ENCODE measurements around the gene IKZF1. TPM values are rescaled to one million over a fixed set of nuclear protein-coding genes. Genes with fewer than 3 reads are reported as not detected.

IKZF1 gene
- total and polyA plus RNA-seq, 4 donors, result 4.0 to 37.8 (median 18.5) TPM

DNA sequence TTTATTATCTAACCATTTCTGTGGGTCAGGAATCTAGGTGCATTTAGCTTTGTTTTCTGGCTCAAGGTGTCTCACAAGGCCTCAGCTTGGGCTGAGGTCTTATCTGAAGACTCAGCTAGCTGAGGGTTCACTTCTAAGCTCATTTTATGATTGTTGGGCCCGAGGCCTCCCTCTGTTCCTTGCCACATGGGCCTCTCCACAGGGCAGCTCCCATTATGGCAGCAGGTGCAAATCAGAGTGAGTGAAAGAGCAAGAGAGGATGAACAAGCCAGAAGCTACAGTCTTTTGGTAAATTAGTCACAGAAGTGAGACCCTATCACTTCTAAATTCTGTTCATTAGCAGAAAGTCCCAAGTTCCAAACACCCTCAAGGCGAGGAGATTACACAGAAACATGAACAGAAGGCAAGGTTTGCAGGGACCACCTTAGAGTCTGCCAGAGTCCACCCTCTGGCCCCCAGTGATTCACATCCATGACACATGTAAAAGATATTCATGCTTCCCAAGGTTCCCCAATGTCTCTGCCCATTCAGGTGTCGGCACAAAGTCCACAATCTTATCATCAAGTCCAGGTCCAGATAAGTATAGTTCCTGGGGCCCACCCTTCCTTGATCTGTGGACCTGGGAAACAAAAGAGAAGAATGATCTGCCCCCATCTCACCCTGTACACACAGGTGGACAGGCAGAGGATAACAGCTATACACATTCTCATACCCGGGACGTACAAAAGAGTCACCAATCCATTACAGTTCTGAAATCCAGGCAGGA lies 121.9 kb downstream of the IKZF1 start:
- TF ChIP-seq, protein P1, sequence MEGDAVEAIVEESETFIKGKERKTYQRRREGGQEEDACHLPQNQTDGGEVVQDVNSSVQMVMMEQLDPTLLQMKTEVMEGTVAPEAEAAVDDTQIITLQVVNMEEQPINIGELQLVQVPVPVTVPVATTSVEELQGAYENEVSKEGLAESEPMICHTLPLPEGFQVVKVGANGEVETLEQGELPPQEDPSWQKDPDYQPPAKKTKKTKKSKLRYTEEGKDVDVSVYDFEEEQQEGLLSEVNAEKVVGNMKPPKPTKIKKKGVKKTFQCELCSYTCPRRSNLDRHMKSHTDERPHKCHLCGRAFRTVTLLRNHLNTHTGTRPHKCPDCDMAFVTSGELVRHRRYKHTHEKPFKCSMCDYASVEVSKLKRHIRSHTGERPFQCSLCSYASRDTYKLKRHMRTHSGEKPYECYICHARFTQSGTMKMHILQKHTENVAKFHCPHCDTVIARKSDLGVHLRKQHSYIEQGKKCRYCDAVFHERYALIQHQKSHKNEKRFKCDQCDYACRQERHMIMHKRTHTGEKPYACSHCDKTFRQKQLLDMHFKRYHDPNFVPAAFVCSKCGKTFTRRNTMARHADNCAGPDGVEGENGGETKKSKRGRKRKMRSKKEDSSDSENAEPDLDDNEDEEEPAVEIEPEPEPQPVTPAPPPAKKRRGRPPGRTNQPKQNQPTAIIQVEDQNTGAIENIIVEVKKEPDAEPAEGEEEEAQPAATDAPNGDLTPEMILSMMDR (IDR thresholded peaks at IDR 0.05; ENCODE audit: control extremely low read depth, extremely low read depth), result no peak
- Histone ChIP-seq H3K36me3 (ENCODE audit: control insufficient read depth in 4 of 4, insufficient read depth in 4 of 4, low read length in 4 of 4) (no peaks in the 10 kb centered on the region), H3K9me3 (ENCODE audit: control insufficient read depth in 4 of 4, insufficient read depth in 3 of 4, low read length in 3 of 4) (peaks cover 0 to 2% (median 0%) of the 10 kb centered on the region in 4 donors), H3K27ac (ENCODE audit: low read depth in 1 of 2, low read length in 1 of 2) (no peak overlapping the region), H3K4me1 (ENCODE audit: control insufficient read depth in 5 of 5, insufficient read depth in 5 of 5, low read length in 5 of 5) (peaks cover 0 to 3% (median 0%) of the 10 kb centered on the region in 5 donors), H3K9ac (ENCODE audit: insufficient read depth in 1 of 2, low read length in 2 of 2) (no peak overlapping the region), H3K4me3 (no peak overlapping the region), H3K27me3 (ENCODE audit: control insufficient read depth in 3 of 3, insufficient read depth in 3 of 3, low read length in 2 of 3) (no peaks in the 10 kb centered on the region)
- no peak for DNase-seq
- no peak for ATAC-seq (ENCODE audit: insufficient read depth, low FRiP score)
- 91 to 95% methylated on average over 5 of the region's 5 CpGs for WGBS, 2 donors

GRCh38 chr7:50427518-50427917 lies 123.0 kb downstream of the IKZF1 start:
- no peaks in the 10 kb centered on the region for H3K36me3 ChIP-seq (ENCODE audit: control insufficient read depth in 4 of 4, insufficient read depth in 4 of 4, low read length in 4 of 4)
- DNase-seq (no peak), ATAC-seq (ENCODE audit: insufficient read depth, low FRiP score) (no peak)
- no peak overlapping the region for H3K4me3 ChIP-seq
- no peak overlapping the region for H3K27ac ChIP-seq (ENCODE audit: low read depth in 1 of 2, low read length in 1 of 2)
- peaks cover 0 to 2% (median 0%) of the 10 kb centered on the region in 4 donors for H3K9me3 ChIP-seq (ENCODE audit: control insufficient read depth in 4 of 4, insufficient read depth in 3 of 4, low read length in 3 of 4)
- TF ChIP-seq, protein P1 (IDR thresholded peaks at IDR 0.05; ENCODE audit: control extremely low read depth, extremely low read depth), result no peak
- H3K27me3 ChIP-seq (ENCODE audit: control insufficient read depth in 3 of 3, insufficient read depth in 3 of 3, low read length in 2 of 3), result no peaks in the 10 kb centered on the region
- H3K4me1 ChIP-seq (ENCODE audit: control insufficient read depth in 5 of 5, insufficient read depth in 5 of 5, low read length in 5 of 5), result peaks cover 0 to 7% (median 0%) of the 10 kb centered on the region in 5 donors
- WGBS, 2 donors, result 88 to 97% methylated on average over 2 of the region's 2 CpGs
- H3K9ac ChIP-seq (ENCODE audit: insufficient read depth in 1 of 2, low read length in 2 of 2), result no peak overlapping the region

DNA sequence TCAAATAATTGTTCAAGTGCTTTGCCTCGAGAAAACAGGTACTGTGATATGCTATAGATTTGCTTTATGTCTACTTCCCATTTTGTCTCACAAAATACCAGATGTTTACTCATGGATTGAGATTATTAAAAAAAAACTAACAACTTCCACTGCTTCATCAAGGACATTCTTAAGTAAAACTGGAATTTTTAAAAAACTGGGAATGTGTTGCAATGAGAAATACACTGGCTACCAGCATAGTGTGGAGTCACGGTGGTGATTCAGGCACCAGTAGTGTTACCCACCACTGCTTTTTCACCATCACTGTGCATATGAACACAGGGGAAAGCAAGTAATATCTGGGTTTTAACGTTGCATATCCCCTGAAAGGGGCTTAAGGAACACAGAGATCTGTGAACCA lies 124.4 kb downstream of the IKZF1 start:
- TF ChIP-seq, protein P1 (IDR thresholded peaks at IDR 0.05; ENCODE audit: control extremely low read depth, extremely low read depth), result no peak
- Histone ChIP-seq H3K27me3 (ENCODE audit: control insufficient read depth in 3 of 3, insufficient read depth in 3 of 3, low read length in 2 of 3) (no peaks in the 10 kb centered on the region), H3K9me3 (ENCODE audit: control insufficient read depth in 4 of 4, insufficient read depth in 3 of 4, low read length in 3 of 4) (peaks cover 0 to under 1% (median 0%) of the 10 kb centered on the region in 4 donors), H3K4me1 (ENCODE audit: control insufficient read depth in 5 of 5, insufficient read depth in 5 of 5, low read length in 5 of 5) (peaks cover 0 to 8% (median 0%) of the 10 kb centered on the region in 5 donors), H3K4me3 (no peak overlapping the region), H3K36me3 (ENCODE audit: control insufficient read depth in 4 of 4, insufficient read depth in 4 of 4, low read length in 4 of 4) (no peaks in the 10 kb centered on the region), H3K27ac (ENCODE audit: low read depth in 1 of 2, low read length in 1 of 2) (no peak overlapping the region), H3K9ac (ENCODE audit: insufficient read depth in 1 of 2, low read length in 2 of 2) (no peak overlapping the region)
- DNase-seq (no peak), ATAC-seq (ENCODE audit: insufficient read depth, low FRiP score) (no peak)
- 73 to 81% methylated on average over 3 of the region's 3 CpGs for WGBS, 2 donors

All from lung (tissue), 12 donors.